CD4-positive, CD25-positive, alpha-beta regulatory T cell (primary cell): ENCODE data around the gene MTFMT. TPM values are rescaled to one million over a fixed set of nuclear protein-coding genes. Genes with fewer than 3 reads are reported as not detected.

Experiments
- ATAC-seq, 2 donors: fragments of 150-1000 bp; cut with Tn5 transposase; one replicate each; pipeline ENCODE4 v1.10.0; 2021; ENCODE audit warnings: low read depth in 2 of 2, moderate number of reproducible peaks in 2 of 2, moderate library complexity in 1 of 2
- DNase-seq, 3 donors: peaks; one replicate each; pipeline versions ENCODE4 v3.0.0 to v3.0.0-alpha.2; 2012 to 2022; ENCODE audit warnings: mixed read lengths in 1 of 3
- H3K27ac ChIP-seq: one replicate; pipeline ENCODE4 v1.7.0; 2013; ENCODE audit warnings: mild to moderate bottlenecking, low read length; ENCODE audit not compliant: insufficient read depth, poor library complexity, severe bottlenecking
- H3K27me3 ChIP-seq: one replicate; pipeline ENCODE4 v1.7.0; 2013; ENCODE audit warnings: low read length; ENCODE audit not compliant: control insufficient read depth, insufficient read depth
- H3K36me3 ChIP-seq: one replicate; pipeline ENCODE4 v1.7.0; 2013; ENCODE audit warnings: mild to moderate bottlenecking, low read length, moderate library complexity; ENCODE audit not compliant: control insufficient read depth, insufficient read depth
- H3K4me1 ChIP-seq: 2 replicates; pipeline ENCODE4 v1.7.0; 2013; ENCODE audit warnings: mild to moderate bottlenecking, low read length; ENCODE audit not compliant: insufficient read depth, control insufficient read depth, poor library complexity, severe bottlenecking
- H3K4me3 ChIP-seq: one replicate; pipeline ENCODE4 v1.7.0; 2013; ENCODE audit warnings: low read depth, mild to moderate bottlenecking, low read length, moderate library complexity
- H3K9me3 ChIP-seq, 2 experiments: 1 replicate in 1 of 2; 2 replicates in 1 of 2; pipeline ENCODE4 v1.7.0; 2013; ENCODE audit warnings: low read length in 2 of 2, mild to moderate bottlenecking in 1 of 2, moderate library complexity in 1 of 2; ENCODE audit not compliant: control insufficient read depth in 2 of 2
- H3K27ac Mint-ChIP-seq, 3 donors: one replicate each; pipeline ENCODE4 v1.8.0; 2020 to 2022; ENCODE audit warnings: mild to moderate bottlenecking in 3 of 3, mixed read lengths in 3 of 3, moderate library complexity in 2 of 3
- H3K27me3 Mint-ChIP-seq: one replicate; pipeline ENCODE4 v1.8.0; 2022; ENCODE audit warnings: mild to moderate bottlenecking, mixed read lengths
- H3K36me3 Mint-ChIP-seq: one replicate; pipeline ENCODE4 v1.8.0; 2020; ENCODE audit warnings: mixed read lengths
- H3K4me1 Mint-ChIP-seq, 4 donors: one replicate each; pipeline ENCODE4 v1.8.0; 2020 to 2022; ENCODE audit warnings: mixed read lengths in 4 of 4, mild to moderate bottlenecking in 1 of 4
- H3K4me3 Mint-ChIP-seq, 4 donors: one replicate each; pipeline ENCODE4 v1.8.0; 2020 to 2022; ENCODE audit warnings: mild to moderate bottlenecking in 4 of 4, mixed read lengths in 4 of 4, moderate library complexity in 3 of 4
- H3K9me3 Mint-ChIP-seq, 7 donors: one replicate each; pipeline ENCODE4 v1.8.0; 2020 to 2022; ENCODE audit warnings: mixed read lengths in 7 of 7, mild to moderate bottlenecking in 3 of 7, moderate library complexity in 2 of 7
- polyA plus RNA-seq, 4 donors: library from polyadenylated mRNA; unstranded; fragments of 300-500 nt; fragmentation: Illumina TruSeq; gene quantifications; one replicate each; pipeline ENCODE4 v1.2.3, GENCODE V29; 2021
- total RNA-seq: library from RNA; stranded (reverse); gene quantifications from one replicate; pipeline ENCODE4 v1.2.3, GENCODE V29; 2022

The MTFMT gene
- total and polyA plus RNA-seq, 5 donors from 2014 or later, result 6.1 to 26.9 (median 18.7) TPM

GRCh38 chr15:65058394-65059368 is 29.2 kb upstream of the MTFMT start:
- no peak overlapping the region for H3K4me3 Mint-ChIP-seq
- no peaks in the 10 kb centered on the region for H3K4me1 Mint-ChIP-seq
- DNase-seq (no peak), ATAC-seq (no peak)
- no peaks in the 10 kb centered on the region for H3K9me3 Mint-ChIP-seq
- H3K9me3 ChIP-seq, result no peaks in the 10 kb centered on the region
- peaks cover 5% of the 10 kb centered on the region for H3K27me3 Mint-ChIP-seq
- H3K4me1 ChIP-seq, result no peaks in the 10 kb centered on the region
- no peak overlapping the region for H3K4me3 ChIP-seq
- no peak overlapping the region for H3K27ac ChIP-seq
- no peaks in the 10 kb centered on the region for H3K36me3 Mint-ChIP-seq
- no peaks in the 10 kb centered on the region for H3K36me3 ChIP-seq
- H3K27me3 ChIP-seq, result no peaks in the 10 kb centered on the region
- no peak overlapping the region for H3K27ac Mint-ChIP-seq

- Mint-ChIP-seq H3K27ac (no peak overlapping the region), H3K27me3 (no peaks in the 10 kb centered on the region), H3K4me3 (no peak overlapping the region), H3K36me3 (no peaks in the 10 kb centered on the region), H3K4me1 (no peaks in the 10 kb centered on the region), H3K9me3 (no peaks in the 10 kb centered on the region)
- no peaks in the 10 kb centered on the region for H3K36me3 ChIP-seq
- no peak overlapping the region for H3K4me3 ChIP-seq
- no peaks in the 10 kb centered on the region for H3K27me3 ChIP-seq
- H3K4me1 ChIP-seq, result no peaks in the 10 kb centered on the region
- DNase-seq, result no peak
- no peak for ATAC-seq
- H3K27ac ChIP-seq, result no peak overlapping the region
- H3K9me3 ChIP-seq, result no peaks in the 10 kb centered on the region
Measured at GRCh38 chr15:65057549-65057940, 28.1 kb upstream of the MTFMT start.

DNA sequence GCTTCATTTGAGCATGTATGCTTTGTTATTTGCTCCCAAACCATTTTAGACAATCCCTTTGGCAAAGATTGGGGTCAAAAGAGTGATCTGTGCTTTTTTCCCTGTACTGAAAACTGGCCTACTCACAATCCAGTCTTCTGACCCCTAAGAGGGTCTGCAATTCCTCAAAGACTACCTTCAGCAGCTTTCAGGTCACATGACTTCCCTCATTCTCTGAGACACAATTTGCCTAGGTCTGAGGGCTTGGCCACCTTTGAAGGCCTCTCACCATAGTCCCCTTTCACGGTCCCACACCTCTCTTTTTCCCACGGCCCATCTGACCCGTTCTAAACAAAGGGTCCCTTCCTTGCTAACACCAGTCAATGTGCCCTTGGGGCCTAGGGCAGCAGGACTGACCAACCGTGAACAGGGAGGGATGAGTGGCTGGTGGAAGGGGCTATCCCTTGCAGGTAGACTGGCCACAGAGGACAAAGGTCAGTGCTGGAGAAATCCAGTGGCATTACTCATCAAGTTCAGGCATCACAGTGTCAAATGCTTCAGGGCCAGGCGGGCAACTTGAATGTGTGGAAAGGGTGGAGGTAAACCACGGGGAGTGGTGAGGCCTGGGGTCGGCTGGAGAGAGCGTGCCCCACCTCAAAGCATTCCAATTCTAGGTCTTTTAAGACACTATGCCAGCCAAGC is 27.6 kb upstream of the MTFMT start:
- H3K4me3 ChIP-seq, result no peak overlapping the region
- no peak for ATAC-seq
- H3K36me3 Mint-ChIP-seq, result no peaks in the 10 kb centered on the region
- H3K4me1 Mint-ChIP-seq, result no peaks in the 10 kb centered on the region
- H3K4me3 Mint-ChIP-seq, result no peak overlapping the region
- H3K27ac ChIP-seq, result no peak overlapping the region
- H3K27me3 ChIP-seq, result no peaks in the 10 kb centered on the region
- no peaks in the 10 kb centered on the region for H3K4me1 ChIP-seq
- no peaks in the 10 kb centered on the region for H3K36me3 ChIP-seq
- H3K27me3 Mint-ChIP-seq, result no peaks in the 10 kb centered on the region
- no peak for DNase-seq
- no peak overlapping the region for H3K27ac Mint-ChIP-seq
- H3K9me3 Mint-ChIP-seq, result no peaks in the 10 kb centered on the region
- no peaks in the 10 kb centered on the region for H3K9me3 ChIP-seq

DNA sequence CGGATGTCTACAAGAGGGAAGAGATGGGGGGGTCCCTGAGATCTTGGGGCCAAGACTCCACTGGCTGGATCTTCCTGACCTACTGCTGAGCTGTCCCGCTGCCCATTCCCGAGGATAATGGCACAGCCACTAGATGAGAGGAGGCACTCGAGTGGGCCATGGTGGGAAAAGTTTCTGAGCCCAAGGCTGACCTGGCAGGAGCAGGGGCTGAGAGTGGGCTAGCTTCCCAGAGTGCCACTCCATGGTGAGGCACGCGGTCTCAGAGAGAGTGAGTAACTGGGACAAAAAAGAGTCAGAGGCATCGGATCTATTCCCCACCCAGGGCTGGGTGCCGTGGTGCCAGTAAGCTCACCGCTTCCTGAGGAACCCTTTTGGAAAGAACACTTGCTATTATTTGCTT is 26.7 kb upstream of the MTFMT start:
- Histone ChIP-seq H3K9me3 (no peaks in the 10 kb centered on the region), H3K36me3 (no peaks in the 10 kb centered on the region), H3K4me3 (no peak overlapping the region), H3K27ac (no peak overlapping the region), H3K4me1 (no peaks in the 10 kb centered on the region), H3K27me3 (no peaks in the 10 kb centered on the region)
- ATAC-seq (no peak), DNase-seq (no peak)
- Mint-ChIP-seq H3K9me3 (no peaks in the 10 kb centered on the region), H3K4me1 (no peaks in the 10 kb centered on the region), H3K27me3 (peaks cover 2% of the 10 kb centered on the region), H3K4me3 (no peak overlapping the region), H3K27ac (no peak overlapping the region), H3K36me3 (no peaks in the 10 kb centered on the region)

GRCh38 chr15:65055201-65055870 is 25.9 kb upstream of the MTFMT start:
- Mint-ChIP-seq H3K9me3 (no peaks in the 10 kb centered on the region), H3K36me3 (no peaks in the 10 kb centered on the region), H3K4me1 (no peaks in the 10 kb centered on the region), H3K27me3 (peaks cover 5% of the 10 kb centered on the region), H3K4me3 (no peak overlapping the region), H3K27ac (no peak overlapping the region)
- Histone ChIP-seq H3K27ac (no peak overlapping the region), H3K27me3 (no peaks in the 10 kb centered on the region), H3K4me3 (no peak overlapping the region), H3K9me3 (no peaks in the 10 kb centered on the region), H3K4me1 (no peaks in the 10 kb centered on the region), H3K36me3 (no peaks in the 10 kb centered on the region)
- DNase-seq, result no peak
- ATAC-seq, result no peak

GRCh38 chr15:65054333-65055200 is 25.1 kb upstream of the MTFMT start:
- H3K27ac ChIP-seq, result no peak overlapping the region
- H3K9me3 ChIP-seq, result no peaks in the 10 kb centered on the region
- no peaks in the 10 kb centered on the region for H3K36me3 ChIP-seq
- peaks cover 0 to 8% (median 6%) of the 10 kb centered on the region in 4 donors for H3K4me1 Mint-ChIP-seq
- peaks cover 6% of the 10 kb centered on the region for H3K27me3 Mint-ChIP-seq
- H3K27me3 ChIP-seq, result no peaks in the 10 kb centered on the region
- no peaks in the 10 kb centered on the region for H3K9me3 Mint-ChIP-seq
- no peak overlapping the region for H3K4me3 Mint-ChIP-seq
- H3K4me1 ChIP-seq, result peaks cover 3% of the 10 kb centered on the region
- H3K27ac Mint-ChIP-seq, result no peak overlapping the region
- ATAC-seq, result no peak
- no peak overlapping the region for H3K4me3 ChIP-seq
- H3K36me3 Mint-ChIP-seq, result no peaks in the 10 kb centered on the region
- DNase-seq, result peak; percentile 12 to 56 (median 32)

DNA sequence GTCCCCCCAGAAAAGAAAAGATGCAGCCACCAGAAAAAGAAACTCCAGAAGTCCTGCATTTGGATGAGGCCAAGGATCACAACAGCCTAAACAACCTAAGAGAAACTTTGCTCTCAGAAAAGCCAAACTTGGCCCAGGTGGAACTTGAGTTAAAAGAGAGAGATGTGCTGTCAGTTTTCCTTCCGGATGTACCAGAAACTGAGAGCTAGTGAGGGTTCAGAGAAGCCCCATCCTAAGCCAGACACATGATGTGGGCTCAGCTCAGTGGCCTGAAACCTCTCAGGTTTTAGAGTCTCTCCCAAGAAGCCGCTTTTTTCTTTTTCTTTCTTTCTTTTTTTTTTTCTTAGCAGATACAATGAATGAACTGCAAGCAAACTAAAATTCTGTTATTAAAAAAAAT is 23.5 kb upstream of the MTFMT start:
- no peaks in the 10 kb centered on the region for H3K9me3 Mint-ChIP-seq
- H3K9me3 ChIP-seq, result no peaks in the 10 kb centered on the region
- peaks cover 0 to 16% (median 10%) of the 10 kb centered on the region in 4 donors for H3K4me1 Mint-ChIP-seq
- H3K36me3 ChIP-seq, result no peaks in the 10 kb centered on the region
- no peak overlapping the region for H3K4me3 Mint-ChIP-seq
- H3K27me3 ChIP-seq, result no peaks in the 10 kb centered on the region
- H3K27ac Mint-ChIP-seq, result no peak overlapping the region
- DNase-seq, result no peak
- H3K4me1 ChIP-seq, result peaks cover 10% of the 10 kb centered on the region
- ATAC-seq, result no peak
- H3K4me3 ChIP-seq, result no peak overlapping the region
- H3K36me3 Mint-ChIP-seq, result no peaks in the 10 kb centered on the region
- peaks cover 10% of the 10 kb centered on the region for H3K27me3 Mint-ChIP-seq
- no peak overlapping the region for H3K27ac ChIP-seq
